Esophagus muscularis mucosa (tissue), 4 donors: ENCODE results near the gene PRM2. TPM values are rescaled to one million over a fixed set of nuclear protein-coding genes. Genes with fewer than 3 reads are reported as not detected.
A peak's percentile ranks its signal among the peaks of the same experiment; 100 is the strongest.

Experiments
- DNase-seq: peaks from one replicate; pipeline ENCODE4 v3.0.0-alpha.2; 2017; ENCODE audit errors: extremely low spot score
- H3K27ac ChIP-seq, 4 donors: fragments of 200-600 bp; sonication (generic); replicated peaks in 1 of 4; 1 replicate in 3 of 4; 2 replicates in 1 of 4; pipeline ENCODE4 v1.5.1; 2016 to 2019; ENCODE audit warnings: mild to moderate bottlenecking in 1 of 4
- H3K27me3 ChIP-seq, 4 donors: fragments of 200-600 bp; sonication (generic); one replicate each; pipeline versions ENCODE4 v1.5.1 to v1.6.0; 2016 to 2019
- H3K36me3 ChIP-seq, 4 donors: fragments of 200-600 bp; sonication (generic); one replicate each; pipeline ENCODE4 v1.5.1; 2016 to 2019
- H3K4me1 ChIP-seq, 4 donors: fragments of 200-600 bp; sonication (generic); one replicate each; pipeline ENCODE4 v1.5.1; 2016 to 2019
- H3K4me3 ChIP-seq, 4 donors: fragments of 200-600 bp; sonication (generic); 1 replicate in 2 of 4; 2 replicates in 2 of 4; pipeline ENCODE4 v1.5.1; 2016 to 2019; ENCODE audit warnings: mild to moderate bottlenecking in 4 of 4, moderate library complexity in 1 of 4
- H3K9me3 ChIP-seq, 4 donors: fragments of 200-600 bp; sonication (generic); 1 replicate in 3 of 4; 2 replicates in 1 of 4; pipeline ENCODE4 v1.5.1; 2016 to 2019
- EP300 ChIP-seq: sonication (generic); formaldehyde crosslinking; IDR thresholded peaks from one replicate; pipeline ENCODE4 v1.6.1; 2017; ENCODE audit warnings: antibody characterized with exemption
- POLR2A ChIP-seq: fragments of 450-650 bp; IDR thresholded peaks from one replicate; pipeline ENCODE4 v1.6.1; 2017; ENCODE audit warnings: antibody characterized with exemption, moderate library complexity, mild to moderate bottlenecking, low read depth
- POLR2AphosphoS5 ChIP-seq, 2 donors: sonication (generic); formaldehyde crosslinking; IDR thresholded peaks; one replicate each; pipeline ENCODE4 v1.6.1; 2017; ENCODE audit warnings: antibody characterized with exemption in 2 of 2
- WGBS: methylation state at CpG from one replicate; pipeline ENCODE4 v1.1.5; 2018; 5-methylcytosine and 5-hydroxymethylcytosine counted together
- intact Hi-C: fragments of 100-400 bp; cut with DNase I; formaldehyde crosslinking; loops from one replicate; pipeline ENCODE4 v1.15.1; 2023
- total RNA-seq, 4 donors: library from RNA; depleted of rRNA; stranded (reverse); fragments of >200 nt; gene quantifications; one replicate each; pipeline versions ENCODE4 v1.1.0 to v1.2.1, GENCODE V29; 2016
- TF ChIP-seq, protein P1 (sequence below), 3 experiments: fragments of 200-600 bp in 2 of 3; fragments of 450-650 bp in 1 of 3; sonication (generic) in 2 of 3; IDR thresholded peaks; one replicate each; pipeline ENCODE4 v1.5.1; 2017 to 2019; ENCODE audit warnings: antibody characterized with exemption in 3 of 3, mild to moderate bottlenecking in 2 of 3, moderate library complexity in 1 of 3

The PRM2 gene
- total RNA-seq, 4 donors from 2014 or later: not detected

DNA sequence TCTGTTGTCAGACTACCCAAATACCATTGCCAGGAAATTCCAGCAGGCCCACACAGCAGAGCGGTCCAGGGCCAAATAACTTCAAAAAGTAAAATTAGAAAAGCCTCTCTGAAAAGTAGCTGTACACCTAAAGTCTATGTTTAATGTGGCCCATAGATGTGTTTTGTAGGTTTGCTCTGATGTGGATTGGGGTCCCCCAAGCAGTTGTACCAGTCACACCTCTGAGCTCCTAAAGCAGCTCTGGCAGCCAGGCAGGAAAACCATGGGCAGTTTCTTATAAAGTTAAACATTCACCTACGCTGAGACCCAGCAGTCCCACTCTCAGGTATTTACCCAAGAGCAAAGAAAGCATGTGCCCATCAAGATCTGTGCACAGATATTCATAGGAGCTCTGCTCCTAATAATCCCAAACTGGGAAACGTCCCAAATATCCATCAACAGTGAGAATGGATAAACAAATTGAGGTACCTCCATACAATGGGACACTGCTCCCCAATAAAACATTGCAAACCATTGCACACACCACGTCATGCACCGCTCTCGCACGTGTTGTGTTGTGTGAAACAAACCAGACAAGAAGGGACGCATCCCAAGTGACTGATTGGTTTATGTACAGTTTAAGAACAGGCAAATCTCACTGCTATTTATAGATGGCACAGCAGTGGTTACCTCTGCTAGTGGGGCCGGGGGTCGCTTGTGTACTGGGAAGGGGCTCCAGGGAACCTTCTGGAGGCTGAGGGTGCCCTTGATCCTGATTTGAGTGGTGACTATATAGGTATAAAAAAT lies 20.6 kb upstream of the PRM2 start:
- Histone ChIP-seq H3K4me1 (peaks cover 13 to 15% (median 14%) of the 10 kb centered on the region in 4 donors), H3K27ac (no peak overlapping the region), H3K36me3 (no peaks in the 10 kb centered on the region), H3K9me3 (no peaks in the 10 kb centered on the region), H3K27me3 (no peaks in the 10 kb centered on the region), H3K4me3 (peak overlapping the region in 3 of 4 donors; percentile 31 to 45 (median 36))
- TF ChIP-seq, protein P1, sequence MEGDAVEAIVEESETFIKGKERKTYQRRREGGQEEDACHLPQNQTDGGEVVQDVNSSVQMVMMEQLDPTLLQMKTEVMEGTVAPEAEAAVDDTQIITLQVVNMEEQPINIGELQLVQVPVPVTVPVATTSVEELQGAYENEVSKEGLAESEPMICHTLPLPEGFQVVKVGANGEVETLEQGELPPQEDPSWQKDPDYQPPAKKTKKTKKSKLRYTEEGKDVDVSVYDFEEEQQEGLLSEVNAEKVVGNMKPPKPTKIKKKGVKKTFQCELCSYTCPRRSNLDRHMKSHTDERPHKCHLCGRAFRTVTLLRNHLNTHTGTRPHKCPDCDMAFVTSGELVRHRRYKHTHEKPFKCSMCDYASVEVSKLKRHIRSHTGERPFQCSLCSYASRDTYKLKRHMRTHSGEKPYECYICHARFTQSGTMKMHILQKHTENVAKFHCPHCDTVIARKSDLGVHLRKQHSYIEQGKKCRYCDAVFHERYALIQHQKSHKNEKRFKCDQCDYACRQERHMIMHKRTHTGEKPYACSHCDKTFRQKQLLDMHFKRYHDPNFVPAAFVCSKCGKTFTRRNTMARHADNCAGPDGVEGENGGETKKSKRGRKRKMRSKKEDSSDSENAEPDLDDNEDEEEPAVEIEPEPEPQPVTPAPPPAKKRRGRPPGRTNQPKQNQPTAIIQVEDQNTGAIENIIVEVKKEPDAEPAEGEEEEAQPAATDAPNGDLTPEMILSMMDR (IDR thresholded peaks at IDR 0.05): no peak
- TF ChIP-seq POLR2A (no peak), POLR2AphosphoS5 (IDR thresholded peaks at IDR 0.05) (no peak), EP300 (no peak)
- no peak for DNase-seq
- 47% methylated on average over 9 of the region's 10 CpGs for WGBS
- intact Hi-C loops: no loop called here

DNA sequence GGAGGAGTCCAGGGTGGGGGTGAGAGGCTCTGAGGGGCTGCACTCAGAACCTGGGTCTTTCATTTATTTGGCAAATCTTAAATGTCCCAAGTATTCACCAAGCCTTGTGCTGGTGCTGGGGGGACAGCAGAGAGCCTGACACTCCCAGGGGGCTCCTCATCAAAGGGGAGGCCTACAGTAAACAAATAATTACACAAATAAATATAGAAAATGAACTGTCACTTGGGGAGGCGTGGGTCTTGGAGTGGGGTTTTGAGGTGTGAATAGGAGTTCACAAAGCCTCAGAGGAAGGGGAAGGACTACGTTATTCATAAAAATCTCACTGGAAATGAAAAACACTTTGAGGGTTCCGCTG lies 20.0 kb upstream of the PRM2 start:
- 94% methylated on average over 3 of the region's 3 CpGs for WGBS
- TF ChIP-seq POLR2AphosphoS5 (IDR thresholded peaks at IDR 0.05) (no peak), POLR2A (no peak), EP300 (no peak)
- TF ChIP-seq, protein P1 (IDR thresholded peaks at IDR 0.05): no peak
- no peak for DNase-seq
- H3K27me3 ChIP-seq: no peaks in the 10 kb centered on the region
- H3K9me3 ChIP-seq: no peaks in the 10 kb centered on the region
- H3K27ac ChIP-seq: no peak overlapping the region
- no peaks in the 10 kb centered on the region for H3K36me3 ChIP-seq
- intact Hi-C loops: no loop called here
- H3K4me1 ChIP-seq: peaks cover 13 to 15% (median 14%) of the 10 kb centered on the region in 4 donors
- no peak overlapping the region for H3K4me3 ChIP-seq

DNA sequence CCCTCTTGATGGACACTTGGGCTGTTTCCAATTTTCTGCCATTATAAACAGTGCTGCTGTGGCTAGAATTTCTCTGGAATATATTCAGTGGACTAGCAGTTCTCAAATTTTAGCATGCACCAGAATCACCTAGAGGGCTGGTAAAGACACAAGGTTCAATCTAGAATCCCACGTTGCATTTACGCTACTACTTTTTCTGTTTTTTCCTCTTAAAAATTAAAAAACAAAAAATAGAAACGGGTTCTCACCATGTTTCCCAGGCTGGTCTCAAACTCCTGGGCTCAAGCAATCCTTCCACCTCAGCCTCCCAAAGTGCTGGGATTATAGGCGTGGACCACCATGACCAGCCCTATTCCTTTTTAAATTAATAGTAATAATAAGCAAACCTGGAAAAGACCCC lies 19.4 kb upstream of the PRM2 start:
- Histone ChIP-seq H3K27me3 (no peaks in the 10 kb centered on the region), H3K4me1 (peaks cover 13 to 15% (median 14%) of the 10 kb centered on the region in 4 donors), H3K27ac (no peak overlapping the region), H3K36me3 (no peaks in the 10 kb centered on the region), H3K9me3 (no peaks in the 10 kb centered on the region), H3K4me3 (no peak overlapping the region)
- WGBS: 89% methylated on average over 4 of the region's 4 CpGs
- TF ChIP-seq, protein P1 (IDR thresholded peaks at IDR 0.05): no peak
- TF ChIP-seq EP300 (no peak), POLR2AphosphoS5 (IDR thresholded peaks at IDR 0.05) (no peak), POLR2A (no peak)
- DNase-seq: no peak
- intact Hi-C loops: no loop called here

DNA sequence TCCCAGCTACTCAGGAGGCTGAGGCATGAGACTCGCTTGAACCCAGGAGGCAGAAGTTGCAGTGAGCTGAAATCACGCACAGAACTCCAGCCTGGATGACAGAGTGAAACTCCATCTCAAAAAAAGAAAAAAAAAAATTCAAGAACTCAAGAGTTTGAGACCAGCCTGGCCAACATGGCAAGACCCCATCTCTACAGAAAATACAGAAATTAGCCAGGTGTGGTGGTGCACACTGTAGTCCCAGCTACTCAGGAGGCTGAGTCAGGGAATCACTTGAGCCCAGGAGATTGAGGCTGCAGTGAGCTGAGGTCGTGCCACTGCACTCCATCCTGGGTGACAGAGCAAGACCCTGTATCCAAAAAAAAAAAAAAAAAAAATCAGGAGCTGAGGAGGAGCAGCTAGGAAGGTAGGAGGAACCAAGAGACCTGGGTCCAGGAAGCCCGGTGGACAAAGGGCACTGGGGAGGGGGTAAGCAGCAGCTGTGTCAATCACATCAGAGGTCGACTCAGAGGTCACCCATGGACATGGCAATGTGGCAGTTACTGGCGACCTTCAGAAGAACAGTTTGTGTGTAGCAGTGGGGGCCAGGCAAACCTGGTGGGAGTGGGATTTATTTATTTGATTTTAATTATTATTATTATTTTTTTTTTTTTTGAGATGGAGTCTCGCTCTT lies 15.9 kb upstream of the PRM2 start:
- WGBS: 85% methylated on average over 7 of the region's 7 CpGs
- intact Hi-C loops: no loop called here
- no peak for DNase-seq
- Histone ChIP-seq H3K27ac (no peak overlapping the region), H3K27me3 (no peaks in the 10 kb centered on the region), H3K9me3 (no peaks in the 10 kb centered on the region), H3K4me1 (peaks cover 5 to 7% (median 6%) of the 10 kb centered on the region in 4 donors), H3K36me3 (no peaks in the 10 kb centered on the region), H3K4me3 (no peak overlapping the region)
- TF ChIP-seq EP300: no peak
- no peak for TF ChIP-seq POLR2AphosphoS5 (IDR thresholded peaks at IDR 0.05)
- TF ChIP-seq, protein P1 (IDR thresholded peaks at IDR 0.05): no peak
- TF ChIP-seq POLR2A: no peak
